Cardiac septum (tissue), 1 donor: ENCODE measurements around the gene SLC52A3. TPM values are rescaled to one million over a fixed set of nuclear protein-coding genes. Genes with fewer than 3 reads are reported as not detected.
A peak's percentile ranks its signal among the peaks of the same experiment; 100 is the strongest.

Experiments
- DNase-seq: peaks from one replicate; pipeline ENCODE4 v3.0.0-alpha.2; 2020; ENCODE audit warnings: low spot score
- intact Hi-C: fragments of 100-400 bp; cut with DNase I; formaldehyde crosslinking; loops from one replicate; pipeline ENCODE4 v1.14.0; 2022
- total RNA-seq: library from RNA; stranded (reverse); fragmentation: NEBNext Ultra II Directional; extraction: Animal tissue kit (Norgen Biotek cat#: 25700); gene quantifications from one replicate; pipeline ENCODE4 v1.2.1, GENCODE V29; 2021
- donor health status: DM: no; HTN: no; CAD: no.

Gene SLC52A3
- total RNA-seq, 1 donor from 2014 or later: 2.8 TPM

DNA sequence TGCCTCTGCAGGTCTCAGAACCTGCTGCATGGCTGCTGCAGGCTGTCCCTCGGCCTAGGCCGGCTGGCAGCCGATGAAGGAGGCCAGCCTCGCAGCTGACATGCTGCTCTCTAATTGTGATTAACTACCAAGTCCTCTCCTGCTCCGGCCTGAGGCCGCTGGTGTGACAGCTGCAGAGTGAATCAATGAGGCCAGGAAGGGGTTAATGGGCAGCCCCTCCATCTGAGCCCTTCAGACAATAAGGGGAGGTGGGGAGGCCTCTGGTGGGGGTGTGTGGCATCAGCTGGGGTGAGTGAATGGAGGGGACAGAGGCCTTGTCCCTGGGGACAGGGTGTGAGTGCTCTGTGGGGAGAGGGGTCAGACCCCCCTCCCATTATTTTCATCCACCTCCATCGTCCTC is 34.4 kb downstream of the SLC52A3 start:
- intact Hi-C loops: loop anchor here (10.0 kb wide), 1 partner anchor 249 kb away; no protein-coding TSS in a partner anchor
- no peak for DNase-seq

DNA sequence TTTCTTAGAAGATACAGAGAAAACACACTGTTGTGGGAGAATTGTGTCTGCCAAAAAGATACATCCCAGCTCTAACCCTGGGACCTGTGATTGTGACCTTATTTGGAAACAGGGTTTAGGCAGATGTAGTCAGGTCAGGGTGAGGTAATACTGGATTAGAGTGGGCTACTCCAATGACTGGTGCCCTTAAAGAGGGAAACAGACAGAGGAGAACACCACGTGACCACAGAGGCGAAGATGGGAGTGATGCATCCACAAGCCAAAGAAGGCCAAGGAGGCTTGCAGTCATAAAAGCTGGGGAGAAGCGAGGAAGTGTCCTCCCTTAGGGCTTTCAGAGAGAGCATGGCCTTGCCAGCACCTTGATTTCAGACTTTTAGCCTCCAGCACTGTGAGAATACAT is 35.6 kb downstream of the SLC52A3 start:
- intact Hi-C loops: loop anchor here (10.0 kb wide), 1 partner anchor 248 kb away; no protein-coding TSS in a partner anchor
- DNase-seq: no peak

DNA sequence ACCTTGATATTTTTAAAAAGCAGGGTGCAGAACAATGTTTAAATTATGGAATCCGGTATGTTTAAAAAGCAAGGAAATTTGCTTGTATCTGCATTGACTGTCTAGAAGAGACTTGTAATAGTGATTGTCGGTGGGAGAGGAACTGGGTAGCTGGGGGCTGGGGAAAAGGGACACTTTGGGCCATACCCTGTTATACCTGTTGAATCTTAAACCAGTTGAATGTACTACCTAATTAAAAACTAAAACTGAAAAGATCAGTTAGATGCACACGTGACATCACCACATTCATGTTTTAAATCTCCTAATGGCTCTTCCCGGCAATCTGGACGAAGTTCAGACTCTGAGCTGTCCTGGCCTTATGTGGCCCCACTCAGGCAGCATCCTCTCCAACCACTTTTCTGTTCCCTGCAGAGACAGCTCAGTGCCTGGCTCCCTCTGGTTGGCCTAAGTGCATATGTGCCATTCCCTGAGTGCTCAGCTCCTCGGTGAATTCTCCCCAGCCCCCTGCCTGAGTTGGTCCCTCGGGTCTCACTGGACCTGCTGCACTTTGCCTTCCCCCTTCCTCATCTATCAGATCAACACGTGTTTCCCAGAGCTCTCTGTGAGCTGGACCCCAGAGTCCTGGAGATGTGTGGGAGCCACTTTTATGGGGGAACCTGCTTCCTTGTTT is 36.3 kb downstream of the SLC52A3 start:
- DNase-seq: no peak
- intact Hi-C loops: loop anchor here (10.0 kb wide), 1 partner anchor 247 kb away; no protein-coding TSS in a partner anchor

DNA sequence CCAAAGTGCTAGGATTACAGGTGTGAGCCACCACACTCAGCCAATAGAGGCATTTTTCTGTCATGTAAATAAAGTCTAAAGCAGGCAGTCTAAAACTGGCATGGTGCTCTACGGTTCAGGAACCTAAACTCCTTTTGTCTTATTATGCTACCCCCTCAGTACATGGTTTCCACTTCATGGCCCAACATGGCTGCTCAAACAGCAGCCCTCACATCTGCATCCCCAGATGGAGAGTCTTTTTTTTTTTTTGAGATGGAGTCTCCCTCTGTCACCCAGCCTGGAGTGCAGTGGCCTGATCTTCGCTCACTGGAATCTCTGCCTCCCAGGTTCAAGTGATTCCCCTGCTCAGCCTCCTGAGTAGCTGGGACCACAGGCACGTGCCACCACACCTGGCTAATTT is 38.3 kb downstream of the SLC52A3 start:
- no peak for DNase-seq
- intact Hi-C loops: loop anchor here (10.0 kb wide), 1 partner anchor 245 kb away; no protein-coding TSS in a partner anchor

DNA sequence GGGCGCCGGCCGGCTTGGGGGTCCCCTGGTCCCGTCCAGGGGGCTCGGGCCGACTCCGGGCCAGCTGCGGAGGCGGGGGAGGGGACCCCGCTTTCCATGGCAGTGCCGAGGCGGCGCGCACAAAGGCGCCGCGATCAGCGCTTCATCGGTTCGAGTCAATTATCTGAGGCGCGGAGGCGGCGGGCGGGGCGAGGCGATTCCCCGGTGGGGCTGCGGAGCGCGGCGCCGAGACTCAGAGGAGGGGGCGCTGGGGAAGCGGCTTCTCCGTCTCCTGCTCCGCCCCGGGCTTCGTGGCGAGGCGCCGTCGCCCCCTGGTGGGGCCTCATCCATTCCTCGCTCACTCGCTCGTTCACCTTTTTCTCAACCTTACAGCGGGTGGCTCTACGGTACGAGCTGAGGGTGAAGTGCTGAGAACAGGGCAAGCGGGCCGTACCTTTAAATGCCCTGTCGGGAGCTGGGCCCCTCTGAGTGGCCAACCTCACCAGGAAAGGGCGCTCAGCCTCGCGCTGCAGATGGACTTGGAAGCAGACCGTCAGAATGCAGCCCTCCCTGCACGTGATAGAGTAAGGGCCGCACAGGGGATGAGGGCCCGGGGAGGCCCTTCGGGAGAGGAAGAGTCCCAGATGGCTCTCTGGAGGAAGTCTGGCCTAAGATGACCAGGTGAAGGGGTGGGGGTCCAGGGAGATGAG is 39.9 kb downstream of the SLC52A3 start:
- intact Hi-C loops: loop anchor here (2.0 to 5.0 kb wide), 2 partner anchors 61 to 78 kb away; no protein-coding TSS in a partner anchor
- DNase-seq: no peak

DNA sequence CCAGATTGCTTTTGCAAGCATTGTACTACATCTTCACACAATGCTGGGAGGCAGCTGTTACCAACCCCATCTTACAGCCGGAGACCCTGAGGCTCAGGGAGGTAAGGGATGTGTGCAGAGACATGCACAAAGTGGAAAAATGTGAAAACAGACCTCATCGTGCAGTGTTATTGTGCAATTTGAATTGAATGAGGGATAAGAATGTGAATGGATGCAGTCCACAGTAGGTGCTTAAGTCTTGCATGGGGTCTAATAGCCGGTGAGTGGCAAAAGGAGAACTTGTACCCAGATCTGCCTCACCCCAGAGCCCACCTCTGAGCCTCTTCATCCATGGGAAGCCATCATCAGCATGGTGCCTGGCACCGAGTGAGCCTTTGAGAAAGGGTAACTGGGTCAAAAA is 42.1 kb downstream of the SLC52A3 start:
- no peak for DNase-seq
- intact Hi-C loops: loop anchor here (5.0 kb wide), 1 partner anchor 59 kb away; no protein-coding TSS in a partner anchor

DNA sequence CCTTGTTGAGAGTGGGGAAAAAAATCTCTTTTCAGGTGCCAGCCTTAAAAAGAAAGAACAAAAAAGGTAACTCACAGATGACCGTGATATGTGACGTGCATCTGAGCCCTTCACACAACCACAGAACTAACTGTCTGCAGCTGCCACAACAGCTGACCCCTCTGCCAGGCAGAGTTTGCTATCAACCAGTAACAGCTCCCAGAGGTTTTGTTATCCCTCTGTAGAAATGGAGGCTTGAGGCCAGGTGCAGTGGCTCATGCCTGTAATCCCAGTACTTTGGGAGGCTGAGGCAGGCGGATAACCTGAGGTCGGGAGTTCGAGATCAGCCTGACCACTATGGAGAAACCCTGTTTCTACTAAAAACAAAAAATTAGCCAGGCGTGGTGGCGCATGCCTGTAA is 42.8 kb downstream of the SLC52A3 start:
- no peak for DNase-seq
- intact Hi-C loops: loop anchor here (5.0 kb wide), 1 partner anchor 58 kb away; no protein-coding TSS in a partner anchor

DNA sequence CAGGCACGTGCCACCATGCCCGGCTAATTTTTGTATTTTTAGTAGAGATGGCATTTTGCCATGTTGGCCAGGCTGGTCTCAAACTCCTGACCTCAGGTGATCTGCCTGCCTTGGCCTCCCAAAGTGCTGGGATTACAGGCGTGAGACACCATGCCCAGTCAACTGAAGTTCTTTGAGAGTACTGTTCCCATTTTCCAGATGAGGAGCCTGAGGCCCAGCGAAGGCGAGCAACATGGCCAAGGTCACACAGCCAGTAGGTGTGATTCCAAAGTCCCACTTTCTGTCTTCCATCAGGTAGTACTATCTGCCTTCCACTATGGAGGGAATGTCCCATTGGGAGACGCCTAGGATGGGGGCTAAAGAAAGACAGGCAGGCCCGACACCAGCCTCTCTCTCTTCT is 43.5 kb downstream of the SLC52A3 start:
- intact Hi-C loops: loop anchor here (5.0 kb wide), 1 partner anchor 57 kb away; no protein-coding TSS in a partner anchor
- peak; percentile 29 for DNase-seq

DNA sequence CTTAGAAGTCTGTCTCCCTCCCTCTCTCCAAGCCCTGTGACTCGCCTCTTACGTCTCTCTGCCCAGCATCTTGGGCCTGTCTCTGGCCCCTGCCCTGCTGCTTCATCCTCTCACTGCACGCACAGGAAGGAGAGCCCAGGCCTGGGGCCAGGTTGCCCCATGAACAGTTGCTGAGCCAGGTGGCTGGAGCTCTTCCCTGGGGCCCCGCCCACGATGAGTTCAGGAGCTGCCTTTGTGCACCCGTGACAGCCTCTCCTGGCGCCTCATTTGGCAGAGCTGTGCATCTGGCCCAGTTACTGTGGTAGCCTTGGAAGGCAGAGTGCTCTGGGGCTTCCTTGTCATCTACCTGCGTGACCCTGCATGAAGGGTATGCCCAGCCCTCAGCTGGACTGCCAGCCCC is 44.5 kb downstream of the SLC52A3 start:
- intact Hi-C loops: no loop called here
- DNase-seq: peak; percentile 71

DNA sequence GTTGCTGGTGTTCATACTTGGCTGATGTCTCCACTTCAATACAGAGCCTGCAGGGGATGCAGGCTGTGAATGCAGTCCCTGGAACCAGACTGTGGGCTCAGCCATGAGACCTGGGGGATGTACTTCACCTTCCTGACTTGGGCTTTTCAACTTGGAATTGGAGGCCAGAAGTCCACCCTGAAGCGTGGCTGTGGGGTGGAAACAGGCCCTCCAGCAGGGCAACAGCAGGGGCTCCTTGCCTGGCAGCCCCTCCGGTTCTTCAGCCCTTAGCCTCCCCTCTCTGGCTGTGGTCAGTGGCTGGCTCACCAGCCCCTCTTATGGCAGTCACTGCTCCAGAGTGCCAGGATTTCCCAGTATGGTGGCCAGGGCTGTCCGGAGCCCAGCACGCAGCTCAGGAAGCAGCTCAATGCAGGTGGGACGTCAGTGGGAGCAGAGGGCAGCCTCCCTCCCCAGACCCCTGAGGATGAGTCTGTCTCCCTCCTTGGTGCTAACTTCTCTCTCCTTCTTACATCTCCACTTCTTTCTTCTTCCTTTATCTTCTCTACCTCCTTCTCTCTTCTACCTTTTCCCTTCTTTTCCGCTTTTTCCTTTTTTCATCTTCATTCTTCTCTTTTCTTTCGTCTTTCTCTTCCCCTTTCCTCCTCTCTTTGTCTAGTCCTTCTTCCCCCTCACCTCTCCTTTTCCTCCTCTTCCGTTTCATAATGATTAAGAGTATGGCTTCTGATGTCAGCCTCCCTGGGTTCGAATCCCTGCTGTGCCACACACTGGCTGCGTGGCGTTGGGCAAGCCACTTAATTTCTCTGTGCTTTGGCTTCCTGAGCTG is 45.3 kb downstream of the SLC52A3 start:
- intact Hi-C loops: no loop called here
- DNase-seq: peak; percentile 62

DNA sequence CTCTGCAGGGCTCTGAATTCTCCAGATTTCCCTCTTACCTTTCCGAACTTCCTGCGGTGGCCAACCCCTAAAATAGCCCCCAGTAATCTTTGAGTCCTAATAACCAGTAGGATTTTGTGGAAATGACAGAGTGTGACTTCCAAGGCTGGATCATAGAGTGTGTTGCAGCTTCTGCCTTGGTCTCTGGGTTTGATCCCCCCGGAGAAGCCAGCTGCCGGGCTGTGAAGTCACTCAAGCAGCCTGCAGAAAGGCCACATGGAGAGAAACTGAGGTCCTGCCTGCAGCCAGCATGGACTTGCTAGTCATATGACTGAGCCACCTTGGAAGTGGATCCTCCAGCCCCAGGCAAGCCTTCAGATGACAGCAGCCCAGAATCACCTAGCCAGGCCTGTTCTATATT is 46.4 kb downstream of the SLC52A3 start:
- no peak for DNase-seq
- intact Hi-C loops: no loop called here

DNA sequence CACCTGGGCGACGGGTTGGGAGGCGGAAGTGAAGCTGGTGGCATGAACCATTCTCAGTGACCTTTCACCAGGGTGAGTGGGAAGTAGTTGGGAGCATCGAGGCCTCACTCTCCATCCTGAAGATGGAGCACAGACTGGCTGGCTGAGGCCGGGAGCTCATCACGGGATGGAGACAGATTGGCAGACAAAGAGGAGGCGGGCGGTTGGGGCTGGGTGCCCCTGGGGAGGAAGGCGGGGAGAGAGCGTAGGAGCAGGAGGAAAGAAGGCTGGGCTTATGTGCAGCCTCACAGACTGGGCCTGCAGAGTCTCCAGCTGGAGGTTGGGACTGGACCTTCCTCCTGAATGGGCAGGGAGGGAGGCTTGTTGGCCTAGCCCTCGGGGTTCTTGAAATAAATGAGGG is 48.5 kb downstream of the SLC52A3 start:
- intact Hi-C loops: no loop called here
- no peak for DNase-seq

DNA sequence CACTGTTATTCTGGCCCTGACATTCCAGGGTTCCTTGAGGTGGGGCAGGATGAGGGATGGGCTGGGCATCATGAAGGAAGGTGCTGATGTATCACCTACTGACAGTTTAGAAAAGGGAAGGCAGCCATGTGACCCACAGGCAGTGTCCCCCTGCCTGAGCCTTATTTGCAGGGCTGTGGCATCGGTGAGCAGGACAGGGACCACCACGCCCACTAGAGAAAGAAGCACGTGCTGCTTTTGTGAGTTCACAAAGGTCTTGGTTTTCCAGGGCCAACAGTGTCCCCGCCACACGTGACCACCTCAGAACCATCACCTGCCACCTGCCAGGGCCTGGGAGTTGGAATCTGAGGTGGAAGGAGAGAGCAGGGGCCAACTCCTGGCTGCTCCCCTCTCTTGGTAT is 49.2 kb downstream of the SLC52A3 start:
- no peak for DNase-seq
- intact Hi-C loops: no loop called here

DNA sequence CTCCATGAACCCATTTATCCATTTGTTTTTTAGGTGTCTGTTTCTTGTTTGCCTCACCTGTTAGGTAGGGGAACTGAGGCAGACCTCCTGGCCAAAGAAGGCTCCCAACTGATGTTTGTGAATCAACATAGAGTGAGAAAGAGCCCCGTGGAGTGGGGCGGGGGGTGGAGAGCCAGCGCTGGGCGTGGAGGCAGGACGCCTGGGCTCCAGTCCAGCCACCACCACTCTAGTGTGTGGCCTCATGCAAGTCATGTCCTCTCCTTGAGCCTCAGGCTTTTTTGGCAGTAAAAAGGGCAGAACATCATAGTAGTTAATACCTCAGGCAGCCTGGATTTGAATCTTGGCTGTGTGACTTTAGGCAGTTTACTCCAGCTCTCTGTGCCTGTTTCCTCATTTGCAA is 50.5 kb downstream of the SLC52A3 start:
- DNase-seq: no peak
- intact Hi-C loops: no loop called here

DNA sequence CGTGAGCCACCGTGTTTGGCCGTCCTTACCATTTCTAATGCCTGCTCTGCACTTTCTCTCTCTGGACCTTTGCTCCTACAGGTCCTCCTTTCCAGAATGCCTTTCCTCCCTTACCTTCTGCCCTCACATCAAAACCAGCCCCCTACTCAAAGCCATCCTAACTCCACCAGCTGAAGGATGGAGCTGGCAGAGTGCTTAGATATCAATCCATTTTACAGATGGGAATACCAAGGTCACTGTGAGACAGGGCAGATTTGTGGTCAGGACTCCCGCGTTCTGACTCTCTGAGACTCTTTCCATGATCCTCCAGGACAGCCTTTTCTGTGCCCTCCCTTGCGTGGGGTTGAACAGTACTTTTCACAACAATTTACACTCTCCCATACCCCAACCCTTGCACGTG is 51.0 kb downstream of the SLC52A3 start:
- DNase-seq: no peak

DNA sequence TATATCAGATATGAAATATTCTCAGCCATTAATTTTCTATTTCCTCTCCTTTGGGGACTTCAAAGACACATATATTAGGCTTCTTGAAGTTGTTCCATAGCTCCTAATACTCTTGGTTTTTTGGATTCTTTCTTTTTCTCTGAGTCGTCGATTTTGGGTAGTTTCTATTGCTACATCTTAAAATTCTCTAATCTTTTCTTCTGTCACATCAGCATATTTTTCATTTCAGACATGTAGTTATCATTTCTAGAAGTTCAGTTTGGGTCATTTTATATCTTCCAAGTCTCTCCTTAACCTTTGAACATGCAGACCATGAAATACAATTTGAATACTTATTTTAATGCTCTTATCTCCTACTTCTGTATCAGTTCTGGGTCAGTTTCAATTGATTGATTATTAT is 53.8 kb downstream of the SLC52A3 start:
- intact Hi-C loops: no loop called here
- DNase-seq: no peak

More for the DNA sequence above, 51.0 kb downstream of the SLC52A3 start:
- intact Hi-C loops: no loop called here

DNA sequence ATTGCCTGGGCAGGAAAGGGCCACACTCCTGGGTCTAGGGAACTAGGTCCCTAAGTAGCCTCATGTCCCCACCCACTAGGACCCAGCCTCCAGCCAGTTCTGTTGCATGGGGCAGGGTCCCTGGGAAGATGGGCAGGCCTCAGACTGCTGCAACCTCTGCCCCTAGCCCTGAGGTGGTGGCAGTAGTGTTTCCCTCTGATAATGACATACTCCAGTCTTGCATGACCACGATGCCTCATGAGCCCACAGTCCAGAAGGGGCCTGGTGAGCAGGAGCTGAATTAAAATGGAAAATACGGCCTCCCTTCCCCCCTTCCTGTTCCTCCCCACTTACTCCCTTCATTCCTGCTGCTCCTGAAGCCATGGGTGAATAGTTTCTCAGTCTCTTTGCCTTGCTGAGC is 56.7 kb downstream of the SLC52A3 start:
- intact Hi-C loops: no loop called here
- peak; percentile 53 for DNase-seq

DNA sequence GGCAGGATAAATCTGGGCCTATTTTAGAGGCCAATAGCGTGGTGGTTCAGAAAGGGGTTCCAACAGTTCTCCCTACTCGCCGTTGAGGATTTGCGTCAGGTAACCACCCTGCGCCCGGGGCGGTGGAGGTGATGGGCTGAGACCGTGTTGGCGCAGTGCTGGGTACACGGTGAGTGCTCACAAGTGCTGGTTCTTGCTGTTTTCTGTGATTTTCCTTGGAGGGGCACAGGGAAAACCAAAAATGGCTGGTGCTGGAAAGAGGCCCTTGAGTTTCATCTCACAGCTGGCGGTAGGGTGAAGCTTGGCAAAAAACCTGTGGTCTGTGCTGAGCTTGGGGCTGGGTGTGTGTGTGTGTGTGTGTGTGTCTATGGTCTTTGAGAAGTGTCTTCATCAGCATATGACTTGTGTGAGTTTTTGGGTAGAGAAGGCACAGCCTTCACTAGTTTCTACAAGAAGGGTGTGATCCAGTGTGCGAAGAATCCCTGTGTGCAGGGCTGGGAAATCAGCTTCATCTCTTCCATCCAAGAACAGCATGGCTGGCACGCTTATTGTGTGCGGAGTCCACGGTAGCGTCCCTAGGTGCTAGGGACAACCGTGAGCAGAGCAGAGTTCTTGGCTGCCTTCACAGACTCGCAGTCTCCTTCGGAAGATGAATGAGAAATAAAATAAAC is 57.4 kb downstream of the SLC52A3 start:
- intact Hi-C loops: no loop called here
- DNase-seq: peak; percentile 55
